ENCODE results near the gene RHOF.

GRCh38 chr12:121810833-121811433 is 17.4 kb upstream of the RHOF start:
- TF ChIP-seq CTCF (IDR thresholded peaks at IDR 0.05) (no peak), ZFX (IDR thresholded peaks at IDR 0.05; ENCODE audit: borderline replicate concordance) (no peak)

Measured in 22Rv1 (cell line).